ENCODE data around the gene AQP12A.
"Not testable (repeated sequence)": the region's sequence is repeated elsewhere in the genome, so short reads cannot be mapped to it uniquely, and the experiment has no call there.

AQP12A gene, protein sequence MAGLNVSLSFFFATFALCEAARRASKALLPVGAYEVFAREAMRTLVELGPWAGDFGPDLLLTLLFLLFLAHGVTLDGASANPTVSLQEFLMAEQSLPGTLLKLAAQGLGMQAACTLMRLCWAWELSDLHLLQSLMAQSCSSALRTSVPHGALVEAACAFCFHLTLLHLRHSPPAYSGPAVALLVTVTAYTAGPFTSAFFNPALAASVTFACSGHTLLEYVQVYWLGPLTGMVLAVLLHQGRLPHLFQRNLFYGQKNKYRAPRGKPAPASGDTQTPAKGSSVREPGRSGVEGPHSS

DNA sequence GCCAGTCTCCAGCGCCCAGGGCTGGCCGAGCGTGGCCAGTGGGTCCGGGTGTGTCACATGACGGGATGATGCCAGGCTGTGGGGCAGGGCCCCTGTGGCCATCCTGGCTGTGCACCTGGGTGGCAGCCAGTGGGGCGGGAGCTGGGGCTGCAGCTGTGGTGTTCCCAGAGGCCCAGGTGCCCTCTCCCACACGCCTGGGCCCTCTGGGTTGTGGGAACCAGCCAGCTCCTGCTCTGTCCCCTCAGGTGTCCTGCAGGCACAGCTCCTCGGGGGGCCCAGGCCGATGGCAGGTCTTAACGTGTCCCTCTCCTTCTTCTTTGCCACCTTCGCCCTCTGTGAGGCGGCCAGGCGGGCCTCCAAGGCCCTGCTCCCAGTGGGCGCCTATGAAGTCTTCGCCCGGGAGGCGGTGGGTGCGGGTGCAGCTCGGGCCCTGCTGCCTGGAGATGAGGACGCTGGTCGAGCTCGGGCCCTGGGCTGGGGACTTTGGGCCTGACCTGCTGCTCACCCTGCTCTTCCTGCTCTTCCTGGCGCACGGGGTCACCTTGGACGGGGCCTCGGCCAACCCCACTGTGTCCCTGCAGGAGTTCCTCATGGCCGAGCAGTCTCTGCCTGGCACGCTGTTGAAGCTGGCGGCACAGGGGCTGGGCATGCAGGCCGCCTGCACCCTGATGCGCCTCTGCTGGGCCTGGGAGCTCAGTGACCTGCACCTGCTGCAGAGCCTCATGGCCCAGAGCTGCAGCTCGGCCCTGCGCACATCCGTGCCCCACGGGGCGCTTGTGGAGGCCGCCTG is at the start of gene AQP12A:
TSS of gene AQP12A (plus strand) at position 236 of the 790 bp plus-strand sequence. CDS start at position 284, 48 bp downstream.
- not testable (repeated sequence) for DNase-seq

DNA sequence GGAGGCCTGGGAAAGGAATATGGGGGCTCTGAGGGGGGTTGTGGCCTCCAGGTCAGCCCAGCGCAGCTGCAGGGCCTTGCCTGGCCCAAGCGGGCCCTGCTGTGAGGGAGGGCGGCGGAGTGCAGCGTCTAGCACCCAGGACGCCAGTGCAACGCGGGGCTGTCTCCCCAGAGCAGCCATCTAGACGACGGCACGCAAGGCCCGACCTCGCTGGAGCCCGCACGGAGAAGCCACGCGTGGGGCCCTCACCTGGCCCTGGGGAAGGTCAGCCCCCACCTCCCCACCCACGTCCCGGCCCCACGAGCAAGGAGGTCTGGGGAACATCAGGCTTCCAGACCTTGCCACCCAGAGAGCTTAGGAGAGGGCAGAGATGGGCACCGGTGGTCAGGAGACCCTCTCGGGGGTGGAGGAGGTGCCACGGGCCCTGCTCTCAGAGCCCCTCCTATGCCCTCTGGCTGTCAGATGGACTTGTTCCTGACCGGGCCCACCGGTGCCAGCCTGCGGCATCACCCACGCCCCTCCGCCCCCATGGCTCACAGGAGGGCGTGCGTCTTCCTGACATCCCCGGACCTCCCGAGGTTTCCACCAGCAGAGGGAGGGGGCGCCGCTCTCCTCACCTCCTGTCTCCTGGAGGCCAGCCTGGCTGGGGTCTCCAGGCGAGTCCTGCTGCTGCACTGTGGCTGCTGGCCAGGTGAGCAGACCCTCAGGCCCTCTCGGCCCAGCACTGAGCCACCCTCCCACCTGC is 49.4 kb upstream of the AQP12A start:
- DNase-seq = no peak

DNA sequence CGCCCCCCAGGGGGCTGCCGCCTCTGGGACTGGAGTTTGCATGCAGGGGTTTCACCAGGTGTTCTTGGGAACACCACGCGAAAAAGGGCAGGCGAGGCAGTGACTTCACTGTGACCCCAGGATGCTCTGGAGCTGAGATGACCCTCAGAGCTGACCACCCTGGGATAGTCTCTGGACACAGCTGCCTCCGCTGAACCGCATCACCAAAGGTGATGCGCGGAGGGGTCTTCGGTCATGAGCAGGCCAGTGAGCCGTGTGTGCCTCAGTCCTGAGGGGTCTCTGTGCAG is 48.9 kb upstream of the AQP12A start:
- DNase-seq = no peak

DNA sequence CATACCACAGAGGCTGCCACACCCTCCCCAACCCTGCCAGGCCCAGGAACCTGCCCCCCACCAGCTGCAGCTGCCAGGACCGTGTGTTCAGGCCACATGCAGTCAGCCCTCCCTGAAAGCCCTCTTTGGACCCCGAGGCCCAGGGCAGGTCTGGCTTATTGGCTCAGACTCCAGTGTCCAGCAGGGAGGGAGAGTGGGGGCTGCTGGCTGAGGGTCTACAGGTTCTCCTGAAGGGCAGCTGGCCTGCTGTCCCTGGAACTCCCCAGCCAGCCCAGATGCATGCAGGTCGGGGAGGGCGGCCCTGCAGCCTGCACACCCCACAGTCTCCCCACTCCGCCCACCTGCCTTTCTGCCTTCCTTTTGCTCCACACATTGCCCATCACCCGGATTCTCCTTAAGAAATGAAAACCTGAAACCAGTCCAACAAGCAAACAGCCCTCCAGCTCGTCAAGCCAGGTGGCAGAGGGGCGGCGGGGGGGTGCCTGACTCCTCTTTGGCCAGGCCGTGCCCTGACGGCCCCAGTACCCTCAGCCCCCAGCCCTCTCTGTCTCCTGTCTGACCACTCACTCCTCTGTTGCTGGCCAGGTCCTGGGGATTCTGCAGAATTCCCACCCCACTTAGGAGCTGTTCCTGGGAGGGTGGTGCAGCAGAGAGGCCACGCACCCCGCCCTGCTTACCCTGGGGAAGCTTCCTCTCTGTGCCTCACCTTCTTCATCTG is 48.4 kb upstream of the AQP12A start:
- DNase-seq = no peak

DNA sequence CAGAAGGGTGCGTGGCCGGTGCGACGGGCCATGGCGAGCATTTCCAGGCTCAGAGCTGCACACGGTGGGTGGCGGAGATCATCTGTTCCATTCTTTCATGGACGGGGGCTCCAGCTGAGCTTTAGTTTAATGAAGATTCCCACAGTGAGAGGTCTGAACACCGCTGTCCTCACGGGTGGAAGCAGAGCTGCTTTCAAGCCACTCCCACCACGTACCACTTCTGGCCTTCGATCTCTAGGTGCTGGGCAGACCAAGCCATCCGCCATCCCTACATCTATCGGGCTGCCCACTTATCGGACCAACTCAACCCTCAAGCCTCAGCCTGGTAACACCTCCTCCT is 47.9 kb upstream of the AQP12A start:
- no peak for DNase-seq

DNA sequence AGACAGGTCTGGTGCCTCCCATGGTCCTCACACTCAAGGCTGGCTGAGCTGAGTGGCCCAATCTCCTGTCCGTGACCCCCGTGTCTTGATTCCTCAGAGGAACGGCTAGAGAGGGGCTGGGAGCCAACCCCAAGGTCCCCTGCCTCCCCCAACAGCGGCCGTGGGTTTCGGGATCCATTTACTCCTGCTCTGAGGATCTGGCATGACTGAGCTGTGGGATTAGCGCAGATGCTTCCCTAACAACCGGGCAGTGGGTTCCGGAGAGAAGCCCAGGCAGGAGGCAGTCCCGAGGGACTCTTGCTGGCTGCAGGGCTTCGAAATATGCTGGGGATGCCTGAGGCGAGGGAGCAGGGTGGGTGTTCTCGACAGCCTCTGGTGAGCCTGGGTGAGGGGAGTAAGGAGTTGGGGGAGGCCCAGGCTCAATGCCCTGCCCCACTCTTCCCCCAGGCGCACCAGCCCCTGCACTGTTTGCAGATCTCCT is 47.5 kb upstream of the AQP12A start:
- no peak for DNase-seq

- no peak for DNase-seq
These were observed 46.8 kb upstream of the AQP12A start for GRCh38 chr2:240644859-240645301.

- DNase-seq = no peak
These were observed 46.3 kb upstream of the AQP12A start for GRCh38 chr2:240645346-240645745.

DNA sequence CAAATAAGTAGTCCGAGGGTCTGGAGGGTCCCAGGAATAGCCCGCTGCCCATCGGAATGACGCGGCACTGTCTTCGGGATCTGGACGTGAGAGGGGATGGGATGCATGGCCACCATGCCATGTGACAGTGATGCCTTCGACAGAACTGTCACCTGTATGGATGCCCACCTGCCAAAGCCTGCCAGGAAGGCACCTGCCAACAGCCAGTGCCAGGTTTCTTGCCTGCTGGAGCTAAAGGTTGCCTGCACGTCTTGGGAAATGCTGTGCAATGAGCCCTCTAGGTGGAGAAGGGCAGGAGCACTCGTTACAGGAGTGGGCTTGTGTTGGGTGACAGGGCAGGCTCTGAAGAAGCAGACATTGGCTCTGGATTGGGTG is 45.9 kb upstream of the AQP12A start:
- no peak for DNase-seq

GRCh38 chr2:240646176-240646899 is 45.3 kb upstream of the AQP12A start:
- no peak for DNase-seq

DNA sequence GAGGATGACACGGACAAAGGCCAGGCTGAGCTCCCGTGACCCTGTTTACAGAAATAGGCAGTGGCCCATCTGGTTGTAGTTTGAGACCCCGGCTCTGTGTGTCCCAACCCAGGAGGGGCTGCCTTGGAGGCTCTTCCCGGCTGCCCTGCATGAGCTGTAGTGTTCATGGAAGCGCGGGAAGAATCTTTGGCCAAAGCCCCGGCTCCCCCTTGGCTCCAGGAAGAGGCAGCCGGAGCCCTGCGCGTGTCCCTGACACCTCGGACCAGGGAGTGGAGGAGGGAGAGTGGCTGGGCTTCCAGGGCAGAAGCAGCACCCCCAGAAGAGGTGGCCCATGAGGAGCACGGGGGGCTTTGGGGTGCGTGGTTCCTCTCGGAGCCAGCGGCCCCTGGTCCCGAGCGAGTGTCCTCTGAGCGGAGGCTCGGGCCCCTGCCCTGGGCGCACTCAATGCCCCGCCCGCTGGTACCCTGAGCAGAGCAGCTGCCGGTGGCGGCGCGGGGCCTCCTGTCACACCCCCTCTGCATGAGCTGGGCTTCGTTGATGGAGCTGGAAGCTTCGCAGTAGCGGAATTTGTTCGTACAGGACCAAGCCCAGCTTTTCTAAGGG is 44.7 kb upstream of the AQP12A start:
- DNase-seq = no peak

DNA sequence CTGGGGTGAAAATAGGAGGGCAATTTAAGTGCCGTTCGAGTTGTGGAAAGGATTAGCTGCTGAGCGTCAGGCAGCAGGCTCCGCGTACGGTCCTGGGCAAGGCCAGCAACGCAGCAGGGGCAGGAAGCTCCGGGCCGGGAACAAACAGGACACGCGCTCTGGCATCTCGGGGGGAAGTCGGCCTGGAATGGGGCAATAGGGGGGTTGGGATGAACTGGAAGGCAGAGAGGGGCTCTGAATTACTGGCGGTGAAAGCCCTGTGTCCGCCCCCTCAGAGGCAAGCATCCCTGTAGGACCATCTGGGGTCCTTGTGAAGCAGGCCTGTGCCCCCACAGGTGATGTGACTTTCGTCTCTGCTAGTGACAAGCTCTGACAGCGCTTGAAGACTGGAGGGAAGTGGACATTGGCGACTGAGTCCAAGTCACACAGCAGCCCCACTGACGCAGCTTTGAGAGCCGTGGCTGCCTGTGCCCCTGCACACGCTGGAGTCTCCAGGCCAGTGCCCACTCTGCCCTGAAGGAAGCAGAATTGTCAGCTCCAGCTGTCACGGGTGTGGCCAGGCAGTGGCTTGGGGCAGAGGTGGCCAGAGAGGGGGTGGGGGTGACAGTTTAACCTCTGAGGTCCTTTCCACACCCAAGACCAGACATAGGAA is 44.0 kb upstream of the AQP12A start:
- DNase-seq = no peak

- no peak for DNase-seq
These were observed 43.5 kb upstream of the AQP12A start for GRCh38 chr2:240648155-240648649.

DNA sequence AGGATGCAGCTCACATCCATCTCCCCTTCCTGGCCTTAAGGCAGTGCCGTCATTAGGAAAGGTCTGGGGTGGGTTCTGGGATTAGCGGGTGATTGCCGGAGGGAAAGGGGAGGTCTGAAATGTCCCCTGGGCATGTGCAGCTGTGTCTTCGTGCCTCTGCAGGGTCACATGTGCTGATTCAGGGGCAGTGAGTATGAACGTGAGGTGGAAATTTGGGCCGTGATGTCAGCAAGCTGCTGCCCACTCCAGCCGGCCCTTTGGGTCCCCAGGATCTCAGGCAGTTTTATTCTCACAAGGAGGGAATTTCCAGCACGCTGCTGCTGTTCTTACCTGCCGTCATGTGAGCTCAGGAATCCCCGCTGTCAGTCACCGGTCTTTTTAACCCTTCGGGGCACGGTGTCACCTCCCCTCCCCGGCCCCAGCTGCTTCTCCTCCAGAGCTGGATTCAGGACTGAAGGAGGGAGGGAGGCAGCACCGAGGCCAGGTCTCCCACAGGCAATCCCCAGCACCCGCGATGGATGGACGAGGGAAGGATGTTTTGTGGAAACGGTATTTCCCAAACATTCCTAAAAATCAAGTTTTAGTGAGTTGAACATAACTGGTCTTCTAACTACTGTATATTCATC is 42.9 kb upstream of the AQP12A start:
- DNase-seq = no peak

- DNase-seq = no peak
These were observed 42.3 kb upstream of the AQP12A start for GRCh38 chr2:240649331-240649730.

DNA sequence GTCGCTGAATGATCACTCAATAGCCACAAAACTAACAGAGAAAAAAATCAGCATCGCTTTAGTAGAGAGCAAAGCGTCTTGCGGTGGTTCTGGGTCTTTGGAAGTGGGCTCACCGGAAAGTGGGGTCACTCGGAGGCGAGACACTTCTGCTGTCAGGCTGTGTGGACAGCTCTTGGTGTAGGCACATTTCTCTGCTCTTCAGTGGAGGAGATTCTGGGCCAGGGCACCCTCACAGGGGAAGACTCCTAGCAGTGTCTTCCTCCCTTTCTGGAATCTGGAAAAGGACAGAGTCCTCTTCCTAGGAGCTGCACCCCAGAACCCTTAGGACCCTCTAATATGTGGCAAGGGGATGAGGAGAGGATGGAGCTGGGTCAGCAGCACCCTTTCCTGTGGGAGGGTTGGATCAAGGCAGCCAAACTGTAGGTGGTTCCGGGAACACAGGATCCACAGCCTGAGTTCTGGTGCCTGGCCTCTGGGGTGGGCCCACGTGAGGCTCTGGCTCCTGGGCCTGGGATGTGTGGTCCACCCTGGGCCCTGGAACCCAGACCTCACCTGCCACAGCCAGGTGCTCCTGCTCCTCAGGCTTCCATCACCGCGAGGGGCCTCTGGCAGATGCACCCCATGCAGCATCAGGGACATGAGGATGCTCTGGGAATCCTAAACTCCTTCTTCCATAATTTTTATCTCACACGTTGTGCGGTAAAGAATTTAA is 41.3 kb upstream of the AQP12A start:
- no peak for DNase-seq

- no peak for DNase-seq
These were observed 40.5 kb upstream of the AQP12A start for GRCh38 chr2:240651185-240651584.

DNA sequence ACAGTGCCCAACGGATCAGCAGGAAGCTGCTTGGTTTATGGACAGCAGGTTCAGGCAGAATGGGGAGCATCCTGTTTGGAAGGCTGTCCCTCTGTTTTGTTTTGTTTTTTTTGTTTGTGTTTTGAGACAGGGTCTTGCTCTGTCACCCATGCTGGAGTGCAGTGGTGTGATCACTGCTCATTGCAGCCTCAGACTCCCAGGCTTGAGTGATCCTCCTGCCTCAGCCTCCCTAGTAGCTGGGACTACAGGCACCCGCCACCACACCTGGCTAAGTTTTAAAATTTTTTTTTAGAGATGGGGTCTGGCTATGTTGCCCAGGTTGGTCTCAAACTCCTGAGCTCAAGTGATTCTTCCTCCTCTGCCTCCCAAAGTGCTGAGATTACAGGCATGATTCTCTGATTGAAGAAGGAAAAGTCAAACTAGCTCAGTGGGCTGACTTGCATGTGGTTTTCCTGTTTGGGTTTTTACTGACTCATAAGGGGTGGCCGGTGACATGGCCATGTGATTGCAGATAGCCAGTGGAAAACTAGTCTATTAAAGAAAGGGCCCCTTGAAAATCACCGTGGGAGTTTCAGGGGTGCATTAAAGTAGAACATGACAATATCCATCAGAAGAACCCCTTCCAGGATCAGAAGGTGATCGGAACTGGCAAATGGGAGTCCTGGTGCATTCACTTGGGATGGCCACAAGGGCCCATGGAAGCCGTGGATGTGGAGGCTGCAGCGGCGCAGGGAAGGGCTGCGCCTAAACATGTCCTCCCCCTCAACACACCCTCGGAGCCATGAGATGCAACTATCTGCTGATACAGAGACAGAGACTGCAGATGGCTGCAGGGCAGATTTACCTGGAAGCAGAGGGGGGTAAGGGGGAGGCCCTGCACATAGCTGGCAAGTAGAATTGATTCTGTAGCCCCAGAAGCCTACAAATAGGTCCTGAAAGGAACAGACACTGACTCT is 35.5 kb upstream of the AQP12A start:
- DNase-seq = no peak

DNA sequence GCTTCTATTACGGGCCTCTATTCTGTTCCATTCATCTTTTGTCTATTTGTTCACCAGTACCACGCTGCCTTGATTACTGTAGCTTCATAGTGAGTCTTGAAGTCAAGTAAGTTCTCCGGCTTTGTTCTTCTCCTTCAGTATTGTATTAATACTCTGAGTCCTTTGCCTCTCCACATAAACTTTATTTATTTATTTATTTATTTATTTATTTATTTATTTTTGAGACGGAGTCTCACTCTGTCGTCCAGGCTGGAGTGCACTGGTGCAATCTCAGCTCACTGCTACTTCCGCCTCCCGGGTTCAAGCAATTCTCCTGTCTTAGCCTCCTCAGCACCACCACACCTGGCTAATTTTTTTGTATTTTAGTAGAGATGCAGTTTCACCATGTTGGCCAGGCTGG is 31.8 kb upstream of the AQP12A start:
- DNase-seq = not testable (repeated sequence)

Data from stimulated activated CD4-positive, alpha-beta T cell treated with anti-CD3 and anti-CD28 coated beads, Interleukin-2, amount 100 ng/mL, for 48 hours (primary cell).